Mesodermal cell (in vitro differentiated cells): Measurements from ENCODE around the gene WIZ.
"Not testable (repeated sequence)": the region's sequence is repeated elsewhere in the genome, so short reads cannot be mapped to it uniquely, and the experiment has no call there.

ENCODE experiments used
- H3K27ac ChIP-seq: 2 replicates; pipeline ENCODE4 v1.7.0; 2013; ENCODE audit warnings: mild to moderate bottlenecking, low read depth, low read length, moderate library complexity; ENCODE audit not compliant: severe bottlenecking
- H3K36me3 ChIP-seq: 2 replicates; pipeline ENCODE4 v1.7.1; 2013; ENCODE audit warnings: mild to moderate bottlenecking, low read length, moderate library complexity; ENCODE audit not compliant: control insufficient read depth, insufficient read depth
- H3K4me1 ChIP-seq: one replicate; pipeline ENCODE4 v1.7.1; 2013; ENCODE audit warnings: mild to moderate bottlenecking, low read length; ENCODE audit not compliant: insufficient read depth, control insufficient read depth, poor library complexity, severe bottlenecking
- H3K4me3 ChIP-seq: 2 replicates; pipeline ENCODE4 v1.7.0; 2013; ENCODE audit warnings: low read length, control low read depth, mild to moderate bottlenecking; ENCODE audit not compliant: insufficient read depth, poor library complexity, severe bottlenecking; ENCODE audit errors: extremely low read depth
- H3K9me3 ChIP-seq: 2 replicates; pipeline ENCODE4 v1.7.1; 2013; ENCODE audit warnings: mild to moderate bottlenecking, low read length, moderate library complexity; ENCODE audit not compliant: control insufficient read depth
- WGBS, 2 experiments: methylation state at CpG; one replicate each; pipeline ENCODE4 v1.1.5; 2013; ENCODE audit warnings: missing lambda C conversion rate in 2 of 2; ENCODE audit not compliant: insufficient coverage in 2 of 2; 5-methylcytosine and 5-hydroxymethylcytosine counted together

Gene WIZ

DNA sequence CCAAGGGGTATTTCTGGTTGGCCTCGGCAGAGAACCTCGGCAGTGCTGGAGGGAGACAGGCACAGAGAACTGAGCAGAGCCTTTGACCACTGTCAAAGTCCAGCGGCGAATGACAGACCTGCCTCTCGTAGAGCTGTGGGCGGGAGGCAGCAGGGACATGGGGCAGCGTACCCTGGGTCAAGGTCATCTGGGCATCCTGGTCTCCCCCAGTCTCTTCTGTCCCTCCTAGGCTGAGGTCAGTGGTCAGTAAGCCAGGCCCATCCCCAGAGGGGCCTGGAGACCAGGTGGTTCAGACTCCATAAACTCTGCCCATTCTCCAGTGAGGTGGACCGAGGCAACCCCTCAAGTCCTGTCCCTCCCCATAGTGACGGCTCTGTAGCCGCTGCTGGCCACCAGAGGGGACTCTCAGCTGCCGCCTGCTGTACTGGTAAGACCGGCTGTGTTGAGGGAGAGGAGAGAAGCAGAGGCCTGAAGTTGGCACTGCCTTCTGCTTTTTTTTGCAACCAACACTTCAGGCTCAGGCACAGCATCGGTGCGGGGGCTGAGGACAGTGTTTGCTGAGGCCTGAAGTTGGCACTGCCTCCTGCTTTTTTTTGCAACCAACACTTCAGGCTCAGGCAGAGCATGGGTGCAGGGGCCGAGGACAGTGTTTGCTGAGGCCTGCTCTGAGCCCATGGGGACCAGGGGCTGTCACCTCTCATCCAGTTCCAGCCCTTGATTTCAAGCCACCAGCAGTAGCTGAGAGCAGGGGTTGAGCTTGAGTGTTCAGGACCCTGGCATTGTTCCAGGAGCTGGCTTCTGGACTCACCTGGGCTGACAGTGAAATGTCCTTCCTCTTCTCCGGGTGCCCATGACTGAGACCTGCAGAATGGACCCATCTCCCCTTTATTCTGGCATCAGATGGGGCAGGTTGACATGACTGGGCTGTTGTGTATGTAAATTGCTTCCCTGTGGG is 29.9 kb upstream of the WIZ start, which contains the start of gene PGLYRP2:
Gene PGLYRP2, minus strand, starts transcription at position 111 of the 955 bp plus-strand sequence. CDS start 130 bp downstream, outside the sequence.
- WGBS, 2 experiments: 83 to 86% methylated on average over 12 of the region's 16 CpGs
- H3K36me3 ChIP-seq: no peaks in the 10 kb centered on the region
- peaks cover 20% of the 10 kb centered on the region for H3K9me3 ChIP-seq
- H3K27ac ChIP-seq: no peak within 1 kb of the TSS
- no peaks in the 10 kb centered on the region for H3K4me1 ChIP-seq
- no peak within 1 kb of the TSS for H3K4me3 ChIP-seq

DNA sequence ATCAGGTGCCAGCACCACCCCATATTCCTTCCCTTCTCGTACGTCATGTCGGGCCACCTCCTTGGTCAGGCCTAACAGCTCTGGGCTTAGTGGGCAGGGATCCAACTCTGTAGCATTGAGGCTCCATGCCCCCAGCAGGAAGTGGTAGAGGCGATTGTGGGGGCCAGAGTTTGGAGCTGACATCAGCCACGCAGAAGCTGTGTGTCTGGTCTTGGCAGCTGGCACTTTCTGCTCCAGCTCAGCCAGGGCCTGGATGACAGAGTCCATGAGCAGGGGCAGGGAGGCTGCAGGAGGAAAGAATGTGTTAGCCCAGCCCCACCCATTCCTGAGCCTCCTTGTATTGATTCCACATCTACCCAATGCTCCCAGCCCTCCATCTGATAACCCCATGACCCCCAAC is 26.6 kb upstream of the WIZ start:
- WGBS, 2 experiments: 62 to 70% methylated on average over 4 to 5 of the region's 5 CpGs
- H3K27ac ChIP-seq: no peak overlapping the region
- H3K36me3 ChIP-seq: no peaks in the 10 kb centered on the region
- no peak overlapping the region for H3K4me3 ChIP-seq
- H3K9me3 ChIP-seq: peaks cover 24% of the 10 kb centered on the region
- H3K4me1 ChIP-seq: no peaks in the 10 kb centered on the region

DNA sequence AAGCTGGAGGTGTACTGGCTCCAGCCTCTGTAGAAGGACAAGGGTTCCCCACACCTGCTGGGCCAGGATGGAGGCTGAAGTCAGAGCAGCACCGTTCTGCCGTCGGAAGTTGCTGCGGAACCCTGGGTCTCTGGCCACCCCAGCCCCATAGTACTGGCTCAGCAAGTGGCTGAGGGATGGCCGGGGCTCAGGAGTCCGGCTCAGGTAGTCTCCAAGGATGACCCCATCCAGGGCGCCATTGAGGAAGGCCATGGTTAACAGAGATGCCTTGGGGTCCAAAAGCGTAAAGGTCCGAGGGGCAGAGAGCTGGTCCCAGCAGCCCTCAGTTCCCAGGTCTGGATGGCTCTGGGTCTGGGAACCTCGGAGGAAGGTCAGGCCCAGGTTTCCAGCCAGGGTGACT is 25.9 kb upstream of the WIZ start:
- WGBS, 2 experiments: 84 to 93% methylated on average over 5 to 9 of the region's 10 CpGs
- no peaks in the 10 kb centered on the region for H3K36me3 ChIP-seq
- peaks cover 24% of the 10 kb centered on the region for H3K9me3 ChIP-seq
- no peak overlapping the region for H3K4me3 ChIP-seq
- H3K4me1 ChIP-seq: no peaks in the 10 kb centered on the region
- no peak overlapping the region for H3K27ac ChIP-seq

GRCh38 chr19:15475169-15475568 is 25.4 kb upstream of the WIZ start:
- no CpG with 5 or more reads among the region's 4 CpGs for WGBS, 2 experiments
- Histone ChIP-seq H3K4me1 (no peaks in the 10 kb centered on the region), H3K36me3 (no peaks in the 10 kb centered on the region), H3K4me3 (no peak overlapping the region), H3K9me3 (peaks cover 24% of the 10 kb centered on the region), H3K27ac (no peak overlapping the region)

DNA sequence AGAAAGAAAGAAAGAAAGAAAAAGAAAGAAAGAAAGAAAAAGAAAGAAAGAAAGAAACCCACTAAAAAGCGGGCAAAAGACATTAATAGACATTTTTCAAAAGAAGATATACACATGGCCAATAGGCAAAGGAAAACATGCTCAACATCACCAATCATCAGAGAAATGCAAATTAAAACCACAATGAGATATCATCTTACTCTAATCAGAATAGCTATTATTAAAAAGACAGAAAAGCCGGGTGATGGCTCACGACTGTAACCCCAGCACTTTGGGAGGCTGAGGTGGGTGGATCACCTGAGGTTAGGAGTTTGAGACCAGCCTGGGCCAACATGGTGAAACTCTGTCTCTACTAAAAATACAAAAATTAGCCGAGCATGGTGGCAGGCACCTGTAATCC is 24.1 kb upstream of the WIZ start:
- H3K4me1 ChIP-seq, H3K27ac ChIP-seq, H3K4me3 ChIP-seq, H3K36me3 ChIP-seq: not testable (repeated sequence)
- 54 to 83% methylated on average over 2 of the region's 4 CpGs for WGBS, 2 experiments
- H3K9me3 ChIP-seq: peaks cover 19% of the 10 kb centered on the region

GRCh38 chr19:15471639-15472101 is 21.9 kb upstream of the WIZ start:
- H3K9me3 ChIP-seq: peaks cover 18% of the 10 kb centered on the region
- no peak overlapping the region for H3K4me3 ChIP-seq
- 82 to 84% methylated on average over 24 to 31 of the region's 31 CpGs for WGBS, 2 experiments
- H3K27ac ChIP-seq: no peak overlapping the region
- no peaks in the 10 kb centered on the region for H3K4me1 ChIP-seq
- H3K36me3 ChIP-seq: no peaks in the 10 kb centered on the region

DNA sequence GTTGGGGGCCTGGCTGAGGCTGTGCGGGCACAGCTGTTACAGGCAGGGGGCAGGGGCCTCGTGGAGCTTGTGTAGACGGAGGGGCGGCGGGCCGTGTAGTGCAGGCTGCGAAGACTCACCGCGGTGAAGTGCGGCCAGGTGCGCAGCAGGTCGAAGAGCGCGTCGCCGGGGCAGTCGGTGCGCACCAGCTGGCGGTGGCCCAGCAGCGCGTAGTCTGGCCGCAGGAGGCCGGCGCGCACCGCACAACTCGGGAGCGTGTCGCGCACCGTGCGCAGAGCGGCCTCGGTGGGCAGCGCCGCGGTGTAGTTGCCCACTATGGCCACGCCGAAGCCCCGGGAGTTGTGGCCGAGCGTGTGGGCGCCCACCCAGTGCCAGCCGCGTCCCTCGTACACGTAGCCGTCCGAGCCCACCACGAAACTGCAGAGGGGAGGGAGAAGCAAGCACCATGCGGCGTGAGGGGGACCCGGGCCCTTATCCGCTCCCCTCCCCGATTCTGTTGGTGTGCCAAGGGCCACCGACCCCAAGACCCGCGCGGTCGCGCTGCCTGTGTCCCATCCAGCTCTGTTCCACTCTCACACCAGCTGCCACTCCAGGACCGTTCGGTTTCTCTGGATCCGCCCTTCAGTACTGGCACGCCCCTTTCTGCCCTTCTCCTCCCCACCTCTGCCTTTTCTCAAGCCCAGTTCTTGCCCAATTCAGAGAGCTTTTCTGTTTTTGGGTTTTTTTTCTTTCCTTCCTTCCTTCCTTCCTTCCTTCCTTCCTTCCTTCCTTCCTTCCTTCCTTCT is 19.9 kb upstream of the WIZ start:
- H3K36me3 ChIP-seq: no peaks in the 10 kb centered on the region
- peaks cover 10% of the 10 kb centered on the region for H3K9me3 ChIP-seq
- H3K4me3 ChIP-seq: no peak overlapping the region
- H3K4me1 ChIP-seq: no peaks in the 10 kb centered on the region
- WGBS, 2 experiments: 51 to 54% methylated on average over 61 of the region's 65 CpGs
- H3K27ac ChIP-seq: no peak overlapping the region

DNA sequence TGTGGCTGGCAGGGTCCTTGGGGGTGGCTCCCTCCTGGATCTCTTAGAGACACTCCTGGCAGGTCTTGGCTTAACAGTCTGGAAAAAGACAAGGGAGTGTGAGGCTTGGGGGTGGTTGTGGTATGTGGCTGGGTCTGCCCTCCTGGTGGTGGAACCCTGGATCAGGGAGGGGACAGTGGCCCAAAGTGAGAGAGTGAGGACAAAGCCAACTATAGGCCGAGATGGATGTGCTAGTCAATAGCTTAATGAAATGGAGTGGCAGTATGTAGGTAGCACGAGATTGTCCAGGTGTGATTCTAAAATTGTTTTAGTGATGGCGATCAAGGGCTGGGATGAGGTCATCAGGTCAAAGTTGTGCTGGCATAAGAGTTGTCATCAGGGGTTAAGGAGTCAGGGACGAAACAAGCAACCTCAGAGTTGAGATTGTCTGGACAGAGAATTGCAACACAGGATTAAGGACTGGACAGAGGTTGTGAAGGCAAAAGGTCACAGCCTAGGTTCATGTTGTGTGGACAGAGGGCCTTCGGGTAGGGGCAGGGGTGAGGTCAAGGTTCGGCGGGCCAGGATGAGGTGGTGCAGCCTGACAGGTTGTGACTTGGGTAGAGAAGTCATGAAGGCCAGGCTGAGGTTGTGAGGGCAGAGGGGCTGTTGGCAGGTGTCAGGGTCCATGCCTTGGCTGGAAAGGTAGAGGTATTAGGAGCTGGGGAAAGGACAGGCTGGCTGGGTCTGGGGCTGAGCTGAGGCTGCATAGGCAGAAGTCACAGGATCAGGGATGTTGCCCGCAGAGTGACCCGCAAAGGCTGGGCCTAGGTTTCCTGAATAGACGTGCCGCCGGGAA is 19.1 kb upstream of the WIZ start:
- Histone ChIP-seq H3K27ac (no peak overlapping the region), H3K9me3 (peaks cover 6% of the 10 kb centered on the region), H3K36me3 (no peaks in the 10 kb centered on the region), H3K4me3 (no peak overlapping the region), H3K4me1 (no peaks in the 10 kb centered on the region)
- WGBS, 2 experiments: 69 to 76% methylated on average over 10 to 12 of the region's 12 CpGs

DNA sequence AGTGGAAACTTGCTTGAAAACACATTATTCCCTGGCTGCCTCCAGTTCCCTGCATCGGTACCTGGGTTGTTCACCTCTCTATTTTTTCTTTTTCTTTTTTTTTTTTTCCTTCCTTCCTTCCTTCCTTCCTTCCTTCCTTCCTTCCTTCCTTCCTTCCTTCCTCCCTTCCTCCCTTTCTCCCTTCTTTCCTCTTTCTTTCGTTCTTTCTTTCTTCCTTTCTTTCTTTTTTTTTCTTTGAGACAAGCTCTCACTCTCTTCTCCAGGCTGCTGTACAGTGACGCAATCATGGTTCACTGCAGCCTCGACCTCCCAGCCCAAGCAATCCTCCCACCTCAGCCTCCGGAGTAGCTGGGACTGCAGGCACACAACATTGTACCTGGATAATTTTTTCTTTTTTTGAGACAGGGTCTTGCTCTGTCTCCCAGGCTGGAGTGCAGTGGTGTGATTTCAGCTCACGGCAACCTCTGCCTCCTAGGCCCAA is 18.0 kb upstream of the WIZ start:
- H3K4me3 ChIP-seq: no peak overlapping the region
- no peak overlapping the region for H3K27ac ChIP-seq
- no peaks in the 10 kb centered on the region for H3K36me3 ChIP-seq
- H3K9me3 ChIP-seq: peaks cover 6% of the 10 kb centered on the region
- WGBS, 2 experiments: 45 to 59% methylated on average over 4 to 5 of the region's 6 CpGs
- no peaks in the 10 kb centered on the region for H3K4me1 ChIP-seq
